ENCODE results near the gene TARS3. TPM values are rescaled to one million over a fixed set of nuclear protein-coding genes. Genes with fewer than 3 reads are reported as not detected.

Gene TARS3
- total RNA-seq, 4 donors from 2014 or later: 22.8 to 58.6 (median 26.6) TPM

GRCh38 chr15:101675015-101675414, 49.3 kb downstream of the TARS3 start:
- no peak overlapping the region for H3K4me3 ChIP-seq (replicated peaks in 1 of 3)
- no peaks in the 10 kb centered on the region for H3K9me3 ChIP-seq
- no peaks in the 10 kb centered on the region for H3K4me1 ChIP-seq
- peaks cover 19 to 31% of the 10 kb centered on the region in 2 donors for H3K36me3 ChIP-seq
- TF ChIP-seq POLR2A (IDR thresholded peaks at IDR 0.05) (no peak), CTCF (IDR thresholded peaks at IDR 0.05) (no peak)
- DNase-seq: no peak
- intact Hi-C loops (cut with DNase I): no loop called here
- WGBS, 2 donors: 90 to 93% methylated on average over 5 of the region's 5 CpGs
- H3K27me3 ChIP-seq: no peaks in the 10 kb centered on the region
- no peak overlapping the region for H3K27ac ChIP-seq

- 87 to 90% methylated on average over 9 of the region's 9 CpGs for WGBS, 2 donors
- Histone ChIP-seq H3K27ac (no peak overlapping the region), H3K4me3 (replicated peaks in 1 of 3) (no peak overlapping the region), H3K27me3 (no peaks in the 10 kb centered on the region), H3K9me3 (no peaks in the 10 kb centered on the region), H3K36me3 (peaks cover 19 to 31% of the 10 kb centered on the region in 2 donors), H3K4me1 (no peaks in the 10 kb centered on the region)
- intact Hi-C loops (cut with DNase I): no loop called here
- DNase-seq: no peak
- TF ChIP-seq CTCF (IDR thresholded peaks at IDR 0.05): no peak
These were observed 52.0 kb downstream of the TARS3 start for GRCh38 chr15:101672298-101672697.

- H3K4me1 ChIP-seq: no peaks in the 10 kb centered on the region
- no peak for TF ChIP-seq POLR2A (IDR thresholded peaks at IDR 0.05)
- TF ChIP-seq CTCF (IDR thresholded peaks at IDR 0.05): no peak
- no peak overlapping the region for H3K27ac ChIP-seq
- 96 to 99% methylated on average over 3 of the region's 3 CpGs for WGBS, 2 donors
- no peak for DNase-seq
- no peaks in the 10 kb centered on the region for H3K9me3 ChIP-seq
- peaks cover 15 to 31% of the 10 kb centered on the region in 2 donors for H3K36me3 ChIP-seq
- intact Hi-C loops (cut with DNase I): no loop called here
- H3K27me3 ChIP-seq: no peaks in the 10 kb centered on the region
- no peak overlapping the region for H3K4me3 ChIP-seq (replicated peaks in 1 of 3)
These were observed 54.5 kb downstream of the TARS3 start for GRCh38 chr15:101669744-101670143.

- H3K4me3 ChIP-seq (replicated peaks in 1 of 3): no peak overlapping the region
- H3K9me3 ChIP-seq: no peaks in the 10 kb centered on the region
- no peak for TF ChIP-seq CTCF (IDR thresholded peaks at IDR 0.05)
- no peak for TF ChIP-seq POLR2A (IDR thresholded peaks at IDR 0.05)
- H3K27me3 ChIP-seq: no peaks in the 10 kb centered on the region
- no peak for DNase-seq
- no peak overlapping the region for H3K27ac ChIP-seq
- H3K4me1 ChIP-seq: no peaks in the 10 kb centered on the region
- intact Hi-C loops (cut with DNase I): no loop called here
- whole genome bisulfite sequencing, 2 donors: 88 to 89% methylated on average over 1 of the region's 1 CpG
- H3K36me3 ChIP-seq: peaks cover 9 to 14% of the 10 kb centered on the region in 2 donors
These were observed 56.4 kb downstream of the TARS3 start for GRCh38 chr15:101667881-101668280.

GRCh38 chr15:101664303-101664913, 59.9 kb downstream of the TARS3 start:
- DNase-seq: no peak
- H3K4me1 ChIP-seq: no peaks in the 10 kb centered on the region
- no peaks in the 10 kb centered on the region for H3K36me3 ChIP-seq
- WGBS, 2 donors: 82 to 85% methylated on average over 9 of the region's 9 CpGs
- no peak overlapping the region for H3K27ac ChIP-seq
- no peaks in the 10 kb centered on the region for H3K27me3 ChIP-seq
- H3K4me3 ChIP-seq (replicated peaks in 1 of 3): no peak overlapping the region
- no peaks in the 10 kb centered on the region for H3K9me3 ChIP-seq
- intact Hi-C loops (cut with DNase I): no loop called here
- TF ChIP-seq POLR2A (IDR thresholded peaks at IDR 0.05): no peak

Measured in thyroid gland (tissue), 4 donors.